Umbilical cord (tissue), 2 donors: ENCODE measurements around the gene CLC. TPM values are rescaled to one million over a fixed set of nuclear protein-coding genes. Genes with fewer than 3 reads are reported as not detected.
A peak's percentile ranks its signal among the peaks of the same experiment; 100 is the strongest.
"Not testable (repeated sequence)": the region's sequence is repeated elsewhere in the genome, so short reads cannot be mapped to it uniquely, and the experiment has no call there.

Source experiments
- DNase-seq: peaks from one replicate; pipeline ENCODE4 v3.0.0-alpha.2; 2015; ENCODE audit warnings: low spot score
- total RNA-seq: library from RNA; depleted of rRNA; stranded (reverse); fragments of >200 nt; gene quantifications from one replicate; pipeline ENCODE4 v1.2.3, GENCODE V29; 2014; ENCODE audit warnings: low replicate concordance; ENCODE audit not compliant: insufficient read depth

Gene CLC
- not detected for total RNA-seq

DNA sequence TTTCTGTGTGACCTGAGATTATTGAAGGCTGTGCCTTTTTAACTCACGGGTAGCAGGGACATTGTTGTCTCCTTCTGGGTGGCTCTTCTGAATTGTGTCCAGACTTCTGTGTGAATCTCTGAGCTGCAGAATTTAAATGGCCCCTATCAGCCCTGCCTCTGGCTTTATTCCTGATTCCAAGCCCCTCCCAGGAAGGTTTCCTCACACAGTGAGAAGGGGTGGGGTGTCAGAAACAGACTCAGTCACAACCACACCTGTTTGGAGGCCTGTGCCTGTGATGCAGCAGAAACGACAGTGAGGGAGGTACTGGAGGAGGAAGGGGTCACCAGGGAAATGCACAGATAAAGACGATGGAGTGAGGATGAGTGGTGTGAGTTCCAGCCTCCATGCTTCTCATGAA is at the start of gene CLC:
TSS of gene CLC (minus strand) at position 139 of the 400 bp plus-strand sequence. CDS start at position 62, 77 bp downstream.
- no peak for DNase-seq

DNA sequence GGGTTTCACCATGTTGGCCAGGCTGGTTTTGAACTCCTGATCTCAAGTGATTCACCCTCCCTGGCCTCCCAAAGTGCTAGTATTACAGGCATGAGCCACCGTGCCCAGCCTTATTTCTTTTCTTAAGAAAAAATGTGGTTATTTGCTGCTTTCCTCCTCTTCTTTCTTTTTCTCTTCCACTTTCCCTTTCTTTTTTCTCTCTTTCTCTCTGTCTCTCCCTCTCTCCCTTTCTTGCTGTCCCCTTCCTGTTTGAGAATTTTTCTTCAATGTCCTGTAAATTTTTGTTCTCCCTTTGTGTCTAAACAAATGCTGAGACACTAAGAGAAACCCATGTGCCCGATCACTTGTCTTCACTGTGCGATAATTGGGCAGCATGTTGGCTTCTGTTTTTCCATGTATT is 43.1 kb upstream of the CLC start:
- DNase-seq: no peak

DNA sequence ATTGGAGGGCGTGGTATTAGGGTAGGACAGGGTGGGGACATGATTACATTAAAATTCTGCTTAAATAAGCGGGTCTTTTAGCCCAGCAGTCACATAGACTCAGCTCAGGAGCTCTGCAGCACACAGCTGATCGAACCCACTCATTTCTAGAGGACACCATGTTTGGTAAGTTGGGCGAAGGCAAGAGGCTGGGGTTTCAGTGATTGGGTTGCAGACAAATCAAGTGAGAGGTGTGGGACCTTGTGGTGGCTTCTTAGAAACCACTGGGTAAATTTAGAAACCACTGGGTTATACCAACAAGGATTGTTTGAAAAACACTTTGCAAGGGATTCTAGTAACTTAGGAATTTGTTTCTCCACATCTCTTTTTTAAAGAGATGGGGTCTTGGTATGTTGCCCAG is 40.9 kb upstream of the CLC start, which contains the start of gene LEUTX:
TSS of gene LEUTX (plus strand) at position 92 of the 400 bp plus-strand sequence. CDS start at position 159, 67 bp downstream.
- DNase-seq: no peak

DNA sequence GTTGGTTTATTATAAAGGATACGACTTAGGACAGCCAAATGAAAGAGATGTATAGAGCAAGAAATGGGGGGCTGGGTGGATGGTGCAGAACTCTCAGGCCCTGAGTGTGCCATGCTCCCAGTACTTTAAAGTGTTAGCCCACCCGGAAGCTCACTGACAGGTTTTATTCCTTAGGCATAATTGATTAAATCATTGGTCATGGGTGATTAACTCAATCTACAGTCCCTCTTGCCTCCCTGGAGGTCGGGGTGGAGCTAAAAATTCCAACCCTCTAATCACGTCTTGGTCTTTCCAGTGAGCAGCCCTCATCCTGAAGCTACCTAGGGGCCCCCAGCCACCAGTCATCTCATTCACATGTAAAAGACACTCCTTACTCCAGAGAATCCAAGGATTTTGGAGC is 31.0 kb upstream of the CLC start:
- DNase-seq: no peak

DNA sequence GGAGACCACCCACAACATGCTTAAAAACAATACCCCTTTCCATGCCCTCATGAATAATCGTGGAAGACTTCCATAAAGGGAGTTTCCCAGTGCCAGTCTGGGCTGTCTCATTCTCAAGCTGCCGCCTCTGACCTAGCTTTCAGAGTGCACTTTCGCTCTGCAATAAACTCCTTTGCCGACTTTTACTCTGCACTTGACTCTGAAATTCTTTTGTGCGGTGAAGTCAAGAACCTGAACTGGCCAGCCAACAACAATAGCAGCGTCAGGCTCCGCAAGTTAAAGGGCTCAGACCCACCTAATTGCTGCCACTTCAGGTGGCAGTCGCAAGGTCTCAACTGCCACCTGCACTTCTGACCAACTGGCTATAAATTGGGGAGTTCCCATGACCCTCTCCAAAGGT is 30.5 kb upstream of the CLC start:
- DNase-seq: no peak

DNA sequence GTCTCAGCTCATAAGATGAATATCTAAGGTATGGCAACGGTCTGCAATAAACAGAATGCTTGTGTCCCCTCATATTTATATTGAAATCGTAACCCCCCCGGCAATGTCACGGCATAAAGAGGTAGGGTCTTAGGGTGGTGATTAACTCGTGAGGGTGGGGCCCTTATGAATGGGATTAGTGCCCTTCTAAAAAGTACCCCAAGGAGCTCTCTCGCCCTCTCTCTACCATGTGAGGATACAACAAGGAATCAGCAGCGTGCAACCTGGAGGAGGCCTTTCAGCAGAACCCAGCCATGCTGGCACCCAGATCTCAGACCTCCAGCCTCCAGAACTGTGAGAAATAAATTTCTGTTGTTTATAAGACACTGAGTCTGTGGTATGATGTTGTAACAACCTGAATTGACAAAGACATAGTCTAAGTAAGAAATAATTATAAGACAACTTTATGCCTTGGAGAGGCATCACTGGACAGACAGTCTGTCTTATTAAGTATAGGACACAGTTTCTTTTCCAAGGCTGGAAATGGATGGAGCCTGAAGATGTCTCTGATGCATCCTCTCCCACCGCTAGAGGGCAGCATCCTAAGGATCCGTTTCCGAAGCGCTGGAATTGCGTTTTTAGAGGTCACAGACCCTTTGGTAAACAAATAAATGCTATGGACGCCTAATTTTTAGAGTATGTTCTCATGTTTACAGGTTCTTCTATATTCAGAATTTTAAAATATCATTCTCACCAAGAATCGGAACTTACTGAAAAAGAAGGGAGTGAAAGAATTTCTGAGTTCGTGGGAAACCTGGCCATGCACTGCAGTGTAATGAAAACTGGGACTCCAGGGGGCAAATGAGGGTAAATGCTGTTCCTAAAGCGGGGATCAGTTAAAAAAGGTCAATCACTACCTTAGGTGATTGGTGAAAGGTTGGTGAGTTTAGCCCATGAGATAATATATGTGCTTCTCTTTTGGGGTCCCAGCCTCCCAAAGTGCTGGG is 27.6 kb upstream of the CLC start:
- DNase-seq: peak; percentile 22

DNA sequence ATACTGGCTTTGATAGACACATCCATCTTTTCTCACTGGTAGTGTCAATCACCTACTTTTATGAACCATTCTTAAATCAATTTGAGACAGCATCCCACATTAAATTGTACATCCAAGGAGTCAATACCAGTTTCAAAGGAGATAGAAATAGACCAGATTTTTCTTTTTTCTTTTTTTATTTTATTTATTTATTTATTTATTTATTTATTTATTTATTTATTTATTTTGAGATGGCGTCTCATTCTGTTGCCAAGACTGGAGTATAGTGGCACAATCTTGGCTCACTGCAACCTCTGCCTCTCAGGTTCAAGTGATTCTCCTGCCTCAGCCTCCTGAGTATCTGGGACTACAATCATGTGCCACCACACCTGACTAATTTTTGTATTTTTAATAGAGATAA is 24.0 kb upstream of the CLC start:
- DNase-seq: not testable (repeated sequence)

DNA sequence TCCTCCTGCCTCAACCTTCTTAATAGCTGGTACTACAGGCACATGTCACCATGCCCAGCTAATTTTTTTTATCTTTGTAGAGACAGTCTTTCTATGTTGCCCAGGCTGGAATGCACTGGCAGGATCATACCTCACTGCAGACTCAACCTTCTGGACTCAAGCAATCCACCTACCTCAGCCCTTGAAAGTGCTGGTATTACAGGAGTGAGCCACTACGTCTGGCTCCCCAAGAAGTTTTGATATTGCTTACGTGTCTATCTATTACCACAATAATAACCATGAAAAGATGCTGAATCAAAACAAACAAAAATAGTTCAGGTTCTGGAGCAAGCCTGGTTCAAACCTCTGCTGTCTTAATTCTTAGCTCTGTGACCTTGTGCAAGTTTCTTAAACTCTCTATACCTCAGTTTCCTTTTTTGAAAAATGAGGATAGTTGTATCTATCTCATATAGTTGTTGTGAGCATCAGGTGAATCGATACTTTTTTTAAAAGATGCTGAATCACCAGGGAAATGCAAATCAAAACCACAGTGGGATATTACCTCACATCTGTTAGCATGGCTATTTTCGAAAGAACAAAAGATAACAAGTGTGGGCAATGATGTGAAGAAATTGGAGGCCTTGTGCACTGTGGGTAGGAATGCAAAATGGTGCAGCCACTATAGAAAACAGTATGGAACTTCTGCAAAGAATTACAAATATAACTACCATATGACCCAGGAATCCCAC is 21.8 kb upstream of the CLC start:
- DNase-seq: no peak

DNA sequence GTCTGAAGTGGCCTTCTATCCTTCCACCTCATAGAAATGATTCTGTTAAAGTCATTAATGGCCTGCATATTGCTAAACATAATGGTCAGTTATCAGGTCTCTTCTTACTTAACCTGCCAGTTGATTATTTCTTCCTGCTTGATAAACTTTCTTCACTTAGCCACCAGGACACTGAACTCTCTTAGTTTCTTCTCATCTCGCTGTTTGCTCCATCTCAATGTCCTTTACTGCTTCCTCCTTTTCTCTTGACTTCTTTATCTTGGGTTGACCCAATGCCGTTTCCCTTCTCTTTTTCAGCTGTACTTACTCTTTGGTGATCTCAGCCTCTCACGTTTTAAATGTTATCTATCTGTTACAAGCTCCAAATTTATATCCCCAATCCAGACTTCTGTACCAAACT is 17.1 kb upstream of the CLC start:
- DNase-seq: no peak

DNA sequence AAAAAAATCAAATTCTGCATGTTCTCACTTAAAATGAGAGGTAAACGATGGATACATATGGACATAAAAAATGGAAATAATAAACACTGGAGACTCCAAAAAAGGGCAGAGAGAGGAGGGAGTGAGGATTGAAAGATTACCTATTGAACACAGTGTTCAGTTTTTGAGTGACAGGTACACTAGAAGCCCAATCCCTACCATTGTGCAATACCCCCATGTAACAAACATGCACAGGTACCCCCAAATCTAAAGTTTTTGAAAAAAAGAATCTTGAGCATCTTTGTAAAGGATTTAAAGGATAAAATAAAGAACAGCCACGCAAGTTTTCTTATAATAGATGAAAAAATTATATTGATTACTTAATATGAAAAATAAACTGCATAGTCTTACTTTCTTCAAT is 16.7 kb upstream of the CLC start:
- no peak for DNase-seq

DNA sequence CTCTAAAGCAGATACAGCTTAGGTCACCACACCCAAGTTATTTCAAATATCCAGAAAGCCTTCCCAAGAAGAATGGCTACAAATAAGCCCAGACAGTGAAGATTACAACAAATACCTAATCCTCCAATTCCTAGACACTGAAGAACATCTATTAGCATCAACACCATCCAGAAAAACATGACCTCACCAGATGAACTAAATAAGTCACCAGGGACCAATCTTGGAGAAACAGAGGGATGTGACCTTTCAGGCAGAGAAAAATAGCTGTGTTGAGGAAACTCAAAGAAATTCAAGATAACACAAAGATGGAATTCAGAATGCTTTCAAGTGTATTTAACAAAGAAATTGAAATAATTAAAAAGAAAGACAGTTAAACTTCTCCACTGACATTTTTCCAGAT is 15.0 kb upstream of the CLC start:
- no peak for DNase-seq

DNA sequence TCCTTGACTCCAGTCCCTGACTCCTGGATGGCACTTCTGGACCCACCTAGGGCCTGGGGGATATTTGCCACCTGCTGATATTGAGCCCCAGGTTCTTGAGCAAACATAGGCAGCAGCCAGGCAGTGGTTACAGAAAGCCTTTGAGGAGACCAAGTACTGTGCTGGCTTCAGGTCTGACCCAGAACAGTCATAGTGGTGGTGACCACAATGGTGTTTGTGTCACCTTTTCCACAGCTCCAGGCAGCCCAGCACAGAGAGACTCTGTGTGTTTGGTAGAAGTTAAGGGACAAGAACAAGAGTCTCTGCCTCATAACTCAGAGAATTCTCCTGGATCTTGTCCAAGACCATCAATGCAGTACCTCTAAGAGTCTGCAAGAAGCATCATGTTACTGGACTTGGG is 14.6 kb upstream of the CLC start:
- DNase-seq: no peak

DNA sequence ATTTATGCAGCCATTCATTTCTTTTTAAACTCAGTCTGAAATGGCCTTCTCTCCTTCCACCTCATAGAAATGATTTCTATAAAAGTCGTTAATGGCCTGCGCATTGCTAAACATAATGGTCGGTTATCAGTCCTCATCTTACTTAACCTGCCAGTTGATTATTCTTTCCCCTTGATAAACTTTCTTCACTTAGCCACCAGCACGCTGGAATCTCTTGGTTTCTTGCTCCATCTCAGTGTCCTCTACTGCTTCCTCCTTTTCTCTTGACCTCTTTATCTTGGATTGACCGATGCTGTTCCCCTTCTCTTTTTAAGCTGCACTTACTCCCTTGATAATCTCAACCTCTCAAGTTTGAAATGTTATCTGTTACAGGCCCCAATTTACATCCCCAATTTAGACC is 12.2 kb upstream of the CLC start:
- no peak for DNase-seq

DNA sequence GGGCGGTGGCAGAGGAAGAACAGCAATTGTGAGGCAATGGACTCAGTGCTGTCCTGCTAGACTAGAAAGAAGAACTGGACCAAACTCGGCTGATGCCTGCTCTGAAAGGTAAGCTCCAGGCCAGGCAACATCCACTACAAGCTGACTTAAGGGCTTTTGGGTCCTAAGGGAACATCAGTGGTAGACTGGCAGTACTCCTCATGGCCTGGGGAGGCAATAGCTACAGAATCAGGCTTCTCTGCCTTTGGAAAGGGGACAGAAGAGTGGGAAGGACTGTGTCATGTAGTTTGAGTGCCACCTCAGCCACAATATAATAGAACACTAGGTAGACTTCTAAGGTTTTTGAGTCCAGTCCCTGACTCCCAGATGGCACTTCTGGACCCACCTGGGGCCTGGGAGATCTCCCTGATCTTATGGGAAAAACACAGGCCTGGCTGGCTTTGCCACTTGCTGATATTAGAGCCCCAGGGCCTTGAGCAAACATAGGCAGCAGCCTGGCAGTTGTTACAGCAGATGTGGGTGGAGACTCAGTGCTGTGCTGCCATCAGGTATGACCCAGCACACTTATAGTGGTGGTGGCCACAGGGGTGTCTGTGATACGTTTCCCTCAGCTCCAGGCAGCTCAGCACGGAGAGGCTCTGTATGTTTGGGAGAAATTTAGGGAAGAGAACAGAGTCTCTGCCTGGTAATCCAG is 9.2 kb upstream of the CLC start:
- DNase-seq: no peak

DNA sequence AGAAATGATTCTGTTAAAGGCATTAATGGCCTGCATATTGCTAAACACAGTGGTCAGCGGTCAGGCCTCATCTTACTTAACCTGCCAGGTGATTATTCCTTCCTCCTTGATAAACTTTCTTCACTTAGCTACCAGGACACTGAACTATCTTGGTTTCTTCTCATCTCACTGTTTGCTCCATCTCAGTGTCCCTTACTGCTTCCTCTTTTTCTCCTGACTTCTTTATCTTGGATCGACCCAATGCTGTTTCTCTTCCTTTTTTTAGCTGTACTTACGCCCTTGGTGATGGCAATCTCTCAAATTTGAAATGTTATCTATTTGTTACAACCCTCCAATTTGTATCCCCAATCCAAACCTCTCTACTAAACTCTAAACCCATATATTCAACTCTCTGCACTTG is 7.8 kb upstream of the CLC start:
- DNase-seq: no peak

DNA sequence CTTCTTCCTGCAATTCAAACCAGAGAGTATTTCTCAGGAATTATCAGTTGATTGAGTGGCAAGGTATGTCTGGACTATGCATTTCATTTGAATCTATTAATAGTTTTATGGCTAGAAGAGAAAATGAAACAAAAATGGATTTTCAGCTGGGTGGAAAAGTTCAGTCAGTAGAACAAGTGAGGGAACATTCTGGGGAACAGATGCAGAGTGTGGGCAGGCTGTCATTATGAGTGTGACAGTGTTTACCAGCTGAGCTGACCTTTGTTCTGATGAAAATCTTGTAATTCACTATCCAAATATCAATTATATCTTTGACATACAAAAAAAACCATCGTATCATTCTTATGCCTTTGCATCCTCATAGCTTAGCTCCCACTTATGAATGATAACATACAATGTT is 2.6 kb upstream of the CLC start:
- no peak for DNase-seq

DNA sequence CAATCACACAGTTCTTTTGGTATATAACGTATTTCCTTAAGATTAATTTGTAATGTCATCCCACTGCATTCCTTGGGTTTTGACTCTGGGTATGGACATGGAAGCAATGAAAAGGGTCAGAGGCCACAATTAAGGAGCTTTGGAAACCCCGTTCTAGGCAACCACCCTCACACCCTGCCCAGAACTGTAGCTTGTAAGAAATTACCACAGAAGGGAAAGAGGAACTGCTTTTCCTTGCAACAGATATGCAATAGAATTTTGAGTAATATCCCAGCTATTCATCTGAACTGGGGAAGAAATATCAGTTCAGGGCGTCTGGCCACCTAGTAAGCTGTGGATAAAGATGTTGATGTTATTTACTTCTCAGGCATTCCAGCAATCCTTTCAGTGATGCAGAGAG is 985 bp upstream of the CLC start:
- DNase-seq: no peak

DNA sequence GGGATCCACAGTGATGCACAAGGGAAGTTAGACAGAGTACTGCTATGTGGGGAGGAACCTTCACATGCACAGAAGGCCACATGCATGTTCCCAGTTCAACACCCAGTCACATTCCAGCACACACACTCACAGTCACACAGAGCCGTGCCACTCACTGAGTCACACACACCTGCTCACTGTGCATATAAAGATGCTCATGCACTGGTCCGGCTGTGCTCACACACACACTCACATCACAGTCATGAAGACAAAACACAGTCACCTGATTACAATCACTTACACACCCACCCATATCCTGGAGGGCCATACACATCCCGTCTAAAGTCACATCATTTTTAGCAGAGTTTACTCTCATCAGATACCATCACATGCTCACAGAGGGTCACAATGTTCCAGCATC is 478 bp downstream of the CLC start:
- DNase-seq: no peak

DNA sequence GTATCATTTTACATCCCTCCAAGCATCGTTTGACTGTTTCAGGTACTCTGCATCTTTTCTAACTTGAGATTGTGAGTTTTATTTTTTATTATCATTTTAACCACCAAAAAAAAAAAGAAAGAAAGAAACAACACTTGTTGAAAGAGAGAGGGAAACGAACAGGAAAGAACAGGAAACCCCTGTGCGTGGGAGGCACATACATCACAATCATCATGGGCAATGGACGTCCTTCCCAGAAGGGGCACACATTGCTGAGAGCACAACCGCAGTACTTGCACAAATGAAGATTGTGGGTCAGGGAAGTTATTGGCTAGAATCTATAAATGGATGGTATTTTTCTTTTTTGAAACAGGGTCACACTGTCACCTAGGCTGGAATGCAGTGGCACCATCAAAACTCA is 1.7 kb downstream of the CLC start:
- no peak for DNase-seq

DNA sequence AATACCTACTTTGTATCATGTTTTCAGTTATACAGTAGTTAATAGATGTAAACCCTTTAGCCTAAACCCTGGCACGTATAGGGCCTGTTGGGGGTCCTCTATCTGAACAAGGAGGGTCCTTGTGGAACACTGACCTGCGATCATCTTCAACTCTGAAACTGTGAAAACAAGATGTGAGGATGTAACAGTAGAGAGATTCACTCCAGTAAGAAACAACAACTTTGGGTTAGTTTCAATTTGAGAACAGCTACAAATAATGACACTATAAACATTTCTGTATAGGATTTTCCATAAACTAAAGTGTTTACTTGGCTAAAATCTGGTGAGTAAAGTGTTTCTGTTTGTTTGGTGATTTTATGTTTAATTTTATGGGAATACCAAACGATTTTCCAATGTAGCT is 2.1 kb downstream of the CLC start:
- no peak for DNase-seq

DNA sequence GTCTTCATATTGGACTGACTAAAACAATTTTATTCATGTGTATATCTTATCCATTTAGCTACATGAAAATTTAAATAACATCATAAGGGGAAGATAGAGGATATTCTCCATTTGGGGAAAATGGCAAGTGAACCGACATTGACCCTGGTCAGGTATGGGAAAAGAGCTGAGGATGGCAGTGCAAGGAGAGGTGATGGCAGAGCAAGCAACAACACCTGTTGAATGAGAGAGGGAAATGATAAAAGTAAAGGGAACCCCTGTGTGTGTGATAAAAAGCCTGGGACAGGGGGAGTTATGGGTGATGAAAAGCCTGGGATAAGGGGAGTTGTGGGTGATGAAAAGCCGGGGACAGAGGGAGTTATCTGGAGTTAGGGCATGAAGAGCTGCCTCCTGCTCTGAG is 4.0 kb downstream of the CLC start:
- DNase-seq: no peak

DNA sequence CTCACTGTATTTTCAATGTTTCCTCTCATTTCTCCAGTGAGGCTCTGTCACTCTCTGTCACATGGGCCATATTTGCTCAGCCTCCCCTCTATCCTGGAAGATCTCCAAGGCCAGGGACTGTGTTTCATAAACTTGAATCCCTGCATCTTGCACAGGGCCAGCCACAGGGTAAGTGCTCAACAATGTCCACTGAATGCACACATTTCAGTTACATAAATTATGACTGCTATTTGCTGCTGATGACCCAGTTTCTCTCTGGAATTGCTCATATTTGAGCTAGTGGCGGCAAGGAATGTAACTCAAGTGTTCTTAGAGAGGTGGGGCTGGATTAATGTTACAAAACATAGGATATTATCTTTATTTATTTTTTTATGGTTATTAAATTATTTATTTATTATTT is 6.1 kb downstream of the CLC start:
- DNase-seq: no peak
